Hepatocyte (in vitro differentiated cells): Measurements from ENCODE around the gene ZNF785. TPM values are rescaled to one million over a fixed set of nuclear protein-coding genes. Genes with fewer than 3 reads are reported as not detected.

ENCODE experiments used
- DNase-seq: peaks from one replicate; pipeline ENCODE4 v3.0.0-alpha.2; 2016; ENCODE audit warnings: low spot score
- H2AFZ ChIP-seq: fragments of 200-600 bp; sonication (generic); 2 replicates; pipeline ENCODE4 v1.6.0; 2016; ENCODE audit warnings: antibody characterized with exemption, mild to moderate bottlenecking
- H3K27ac ChIP-seq: fragments of 200-600 bp; sonication (generic); 2 replicates; pipeline ENCODE4 v1.5.1; 2016; ENCODE audit warnings: mild to moderate bottlenecking
- H3K27me3 ChIP-seq: fragments of 200-600 bp; sonication (generic); 2 replicates; pipeline ENCODE4 v1.6.1; 2016
- H3K36me3 ChIP-seq: fragments of 200-600 bp; sonication (generic); replicated peaks from 2 replicates; pipeline ENCODE4 v1.5.1; 2016; ENCODE audit warnings: low read depth; ENCODE audit not compliant: insufficient read depth
- H3K4me1 ChIP-seq: fragments of 200-600 bp; sonication (generic); 2 replicates; pipeline ENCODE4 v1.5.1; 2016; ENCODE audit warnings: mild to moderate bottlenecking, moderate library complexity; ENCODE audit not compliant: insufficient read depth
- H3K4me2 ChIP-seq: fragments of 200-600 bp; sonication (generic); 2 replicates; pipeline ENCODE4 v1.6.0; 2016
- H3K4me3 ChIP-seq: fragments of 200-600 bp; sonication (generic); 2 replicates; pipeline ENCODE4 v1.5.1; 2016; ENCODE audit warnings: mild to moderate bottlenecking
- H3K79me2 ChIP-seq: fragments of 200-600 bp; sonication (generic); 2 replicates; pipeline ENCODE4 v1.6.0; 2017; ENCODE audit warnings: mild to moderate bottlenecking
- H3K9me2 ChIP-seq: fragments of 200-600 bp; sonication (generic); replicated peaks from 2 replicates; pipeline ENCODE4 v1.6.0; 2017; ENCODE audit warnings: mild to moderate bottlenecking; ENCODE audit not compliant: insufficient read depth
- H3K9me3 ChIP-seq: fragments of 200-600 bp; sonication (generic); 2 replicates; pipeline ENCODE4 v1.5.1; 2016; ENCODE audit warnings: low read depth, mild to moderate bottlenecking
- H4K20me1 ChIP-seq: fragments of 200-600 bp; sonication (generic); 2 replicates; pipeline ENCODE4 v1.6.0; 2016; ENCODE audit warnings: mild to moderate bottlenecking; ENCODE audit not compliant: insufficient read depth, poor library complexity, severe bottlenecking
- CTCF ChIP-seq: fragments of 200-600 bp; sonication (generic); IDR thresholded peaks from 2 replicates; pipeline ENCODE4 v1.5.1; 2016; ENCODE audit warnings: antibody characterized with exemption, mild to moderate bottlenecking; ENCODE audit not compliant: poor library complexity
- EZH2 ChIP-seq: fragments of 200-600 bp; sonication (generic); IDR thresholded peaks from 2 replicates; pipeline ENCODE4 v1.6.1; 2016; ENCODE audit warnings: antibody characterized with exemption, mild to moderate bottlenecking, borderline replicate concordance
- EZH2phosphoT487 ChIP-seq: fragments of 200-600 bp; sonication (generic); IDR thresholded peaks from one replicate; pipeline ENCODE4 v1.6.1; 2018; ENCODE audit warnings: antibody characterized with exemption, mild to moderate bottlenecking, low read depth, moderate library complexity; ENCODE audit not compliant: unreplicated experiment, severe bottlenecking
- WGBS: methylation state at CpG from one replicate; pipeline ENCODE4 v1.1.6; 2016; ENCODE audit warnings: low lambda C conversion rate; ENCODE audit errors: missing lambda C conversion rate; 5-methylcytosine and 5-hydroxymethylcytosine counted together
- polyA plus RNA-seq: library from polyadenylated mRNA; unstranded; fragments of >200 nt; fragmentation: Nextera tagmentation; extraction: Ambion mirVana; gene quantifications from 2 replicates; pipeline ENCODE4 v1.2.1, GENCODE V29; 2016
- total RNA-seq: library from RNA; depleted of rRNA; stranded (reverse); fragments of >200 nt; gene quantifications from 2 replicates; pipeline ENCODE4 v1.2.3, GENCODE V29; 2014

ZNF785 gene
- total and polyA plus RNA-seq, 2 experiments from 2014 or later: 10.0 to 11.7 TPM

GRCh38 chr16:30602616-30603277, 17.2 kb upstream of the ZNF785 start:
- TF ChIP-seq CTCF (no peak), EZH2phosphoT487 (no peak), EZH2 (no peak)
- no peaks in the 10 kb centered on the region for H3K9me3 ChIP-seq
- no peak for DNase-seq
- no peaks in the 10 kb centered on the region for H3K27me3 ChIP-seq
- 79% methylated on average over 4 of the region's 4 CpGs for WGBS
- no peaks in the 10 kb centered on the region for H3K36me3 ChIP-seq
- no peaks in the 10 kb centered on the region for H4K20me1 ChIP-seq
- peaks cover 6% of the 10 kb centered on the region for H3K79me2 ChIP-seq
- peak overlapping the region; percentile 42 for H3K27ac ChIP-seq
- no peak overlapping the region for H3K4me2 ChIP-seq
- H2AFZ ChIP-seq: no peak overlapping the region
- no peaks in the 10 kb centered on the region for H3K9me2 ChIP-seq
- no peaks in the 10 kb centered on the region for H3K4me1 ChIP-seq
- H3K4me3 ChIP-seq: no peak overlapping the region

GRCh38 chr16:30601966-30602365, 16.5 kb upstream of the ZNF785 start:
- no peaks in the 10 kb centered on the region for H3K9me2 ChIP-seq
- no peak overlapping the region for H3K4me3 ChIP-seq
- 86% methylated on average over 4 of the region's 4 CpGs for WGBS
- H2AFZ ChIP-seq: no peak overlapping the region
- H3K4me2 ChIP-seq: no peak overlapping the region
- no peaks in the 10 kb centered on the region for H3K27me3 ChIP-seq
- H3K9me3 ChIP-seq: no peaks in the 10 kb centered on the region
- no peaks in the 10 kb centered on the region for H3K36me3 ChIP-seq
- no peak overlapping the region for H3K27ac ChIP-seq
- no peaks in the 10 kb centered on the region for H3K4me1 ChIP-seq
- DNase-seq: no peak
- no peaks in the 10 kb centered on the region for H3K79me2 ChIP-seq
- TF ChIP-seq EZH2 (no peak), EZH2phosphoT487 (no peak), CTCF (no peak)
- no peaks in the 10 kb centered on the region for H4K20me1 ChIP-seq

GRCh38 chr16:30600929-30601328, 15.4 kb upstream of the ZNF785 start:
- no peak for DNase-seq
- H3K4me3 ChIP-seq: no peak overlapping the region
- H3K4me1 ChIP-seq: no peaks in the 10 kb centered on the region
- TF ChIP-seq EZH2phosphoT487: no peak
- no peak for TF ChIP-seq EZH2
- no peak for TF ChIP-seq CTCF
- H3K27me3 ChIP-seq: no peaks in the 10 kb centered on the region
- H2AFZ ChIP-seq: no peak overlapping the region
- H3K79me2 ChIP-seq: no peaks in the 10 kb centered on the region
- H3K27ac ChIP-seq: no peak overlapping the region
- no peaks in the 10 kb centered on the region for H3K9me2 ChIP-seq
- no peaks in the 10 kb centered on the region for H3K9me3 ChIP-seq
- no peaks in the 10 kb centered on the region for H3K36me3 ChIP-seq
- H4K20me1 ChIP-seq: no peaks in the 10 kb centered on the region
- H3K4me2 ChIP-seq: no peak overlapping the region
- 83% methylated on average over 2 of the region's 2 CpGs for WGBS
